GM21528 (cell line): ENCODE data around the gene TRMT2B.
"Not testable (repeated sequence)": the region's sequence is repeated elsewhere in the genome, so short reads cannot be mapped to it uniquely, and the experiment has no call there.

Experiments
- ATAC-seq: cut with Tn5 transposase; IDR thresholded peaks from one replicate; pipeline ENCODE4 v1.9.1; 2021; ENCODE audit warnings: mild to moderate bottlenecking, moderate library complexity; ENCODE audit not compliant: unreplicated experiment, low FRiP score

TRMT2B gene

DNA sequence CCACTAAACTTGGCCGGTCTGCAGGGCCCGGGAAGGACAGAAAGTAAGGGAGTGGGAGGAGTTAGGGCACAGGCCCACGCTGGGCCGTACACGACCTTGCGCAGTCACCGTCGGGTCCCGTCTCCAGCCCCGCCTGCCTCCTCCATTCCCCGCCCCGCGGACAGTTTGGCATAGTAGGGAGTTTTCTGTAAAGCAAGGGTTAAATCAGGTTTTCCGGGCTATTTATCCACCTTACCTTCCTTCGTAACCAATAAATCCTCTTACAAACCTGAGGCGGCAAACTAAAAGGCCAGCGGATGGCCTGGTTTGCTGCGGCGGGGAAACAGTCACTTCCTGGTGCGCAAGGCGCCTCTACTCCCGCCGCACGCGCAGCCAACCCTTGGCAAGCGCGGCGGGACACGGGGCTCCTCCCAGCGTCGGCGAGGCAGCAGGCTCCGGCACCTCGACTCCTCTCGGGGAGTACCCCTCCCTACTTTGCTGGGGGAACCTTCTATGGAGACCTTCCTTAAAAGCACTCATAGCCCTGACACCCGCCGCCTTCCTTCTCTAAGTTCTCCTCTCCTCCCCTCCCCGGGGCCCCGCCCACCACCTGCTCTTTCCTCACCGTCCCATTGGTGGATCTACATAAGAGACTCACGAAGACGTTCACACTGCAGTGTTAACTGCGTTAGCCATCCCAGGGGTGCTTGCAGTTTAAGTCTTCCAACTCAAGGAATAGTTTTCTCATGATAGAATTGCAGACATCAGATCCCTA is at the start of gene TRMT2B:
Gene TRMT2B (minus strand): TSS at position 563 of the 754 bp plus-strand sequence. CDS start 9,822 bp downstream, outside the sequence.
- peak; percentile 96 for ATAC-seq

GRCh38 chrX:101097546-101098453 is 45.9 kb upstream of the TRMT2B start, which contains the start of gene CENPI:
CENPI (plus strand) TSS chrX:101098204; CDS start chrX:101101071, 2,867 bp downstream.
- peak; percentile 99 for ATAC-seq

GRCh38 chrX:101091817-101092216 is 39.9 kb upstream of the TRMT2B start:
- ATAC-seq, result no peak

DNA sequence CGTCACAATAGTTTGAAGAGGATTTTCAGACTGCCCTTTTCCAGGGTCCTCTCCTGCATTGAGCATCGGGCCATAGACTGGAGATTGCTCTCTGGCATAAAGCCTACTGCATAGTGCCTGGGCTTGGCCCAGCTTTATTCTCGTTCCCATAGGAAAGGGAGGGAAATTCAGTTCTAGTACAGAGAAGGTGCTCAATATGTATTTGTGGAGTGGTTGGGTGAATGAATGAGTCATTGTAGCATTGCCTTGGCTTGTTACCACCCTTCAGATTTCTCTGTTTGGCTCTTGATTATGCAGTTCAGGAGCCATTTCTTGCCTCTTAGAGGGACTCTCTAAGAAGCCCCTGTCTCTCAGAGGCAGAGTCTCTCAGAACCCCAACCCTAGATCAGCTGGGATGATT is 29.3 kb upstream of the TRMT2B start:
- ATAC-seq, result no peak

GRCh38 chrX:101080326-101081124 is 28.6 kb upstream of the TRMT2B start:
- ATAC-seq, result no peak

DNA sequence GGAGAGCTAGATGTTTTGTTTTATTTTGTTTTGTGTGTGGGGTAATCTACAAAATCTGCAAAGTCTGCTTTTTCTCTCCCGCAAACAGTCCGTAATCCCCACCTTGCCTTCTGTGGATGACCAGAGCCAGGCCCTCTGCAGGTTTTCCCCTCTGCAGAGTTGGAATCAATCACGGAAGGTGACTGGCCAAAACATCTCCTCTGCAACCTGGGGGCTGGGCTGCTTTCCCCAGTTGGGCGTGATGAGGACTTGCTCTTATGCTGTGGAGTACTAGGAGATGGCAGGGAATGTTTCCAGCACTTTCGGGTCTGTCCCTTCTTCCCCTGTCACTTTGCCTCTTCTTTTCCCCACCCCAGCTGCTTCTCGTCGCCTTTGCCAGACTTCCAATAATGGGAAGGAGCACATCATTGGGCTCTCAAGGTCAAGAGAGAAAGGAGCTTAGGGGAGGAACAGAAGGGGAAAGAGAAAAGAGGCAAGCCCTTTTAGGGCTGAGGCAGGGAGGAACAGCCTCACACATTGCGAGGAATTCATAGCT is 27.9 kb upstream of the TRMT2B start:
- ATAC-seq, result no peak

- ATAC-seq, result no peak
These were observed 27.0 kb upstream of the TRMT2B start, which contains the start of gene TMEM35A for GRCh38 chrX:101078716-101079598. TMEM35A (plus strand) TSS chrX:101078879; CDS start chrX:101079003, 124 bp downstream.

GRCh38 chrX:101071582-101071981 is 19.7 kb upstream of the TRMT2B start:
- ATAC-seq, result no peak

DNA sequence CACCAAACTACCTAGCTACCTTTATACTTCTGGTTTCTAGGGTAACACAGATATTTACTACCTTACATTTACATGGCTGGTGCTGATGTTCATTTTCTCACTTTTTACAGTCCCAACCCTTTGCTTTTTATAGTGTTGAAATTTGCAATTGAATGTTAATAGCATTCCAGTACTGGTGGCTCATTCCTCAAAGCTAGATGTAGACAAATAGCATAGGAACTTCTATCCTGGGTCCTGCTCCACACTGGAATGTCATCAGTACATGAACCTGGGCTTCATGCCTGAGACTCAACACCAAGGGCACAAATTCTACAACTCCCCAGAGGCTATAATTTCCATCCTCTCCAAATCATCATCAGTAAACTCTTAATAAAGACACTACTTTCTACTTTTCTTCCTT is 10.3 kb upstream of the TRMT2B start:
- no peak for ATAC-seq

DNA sequence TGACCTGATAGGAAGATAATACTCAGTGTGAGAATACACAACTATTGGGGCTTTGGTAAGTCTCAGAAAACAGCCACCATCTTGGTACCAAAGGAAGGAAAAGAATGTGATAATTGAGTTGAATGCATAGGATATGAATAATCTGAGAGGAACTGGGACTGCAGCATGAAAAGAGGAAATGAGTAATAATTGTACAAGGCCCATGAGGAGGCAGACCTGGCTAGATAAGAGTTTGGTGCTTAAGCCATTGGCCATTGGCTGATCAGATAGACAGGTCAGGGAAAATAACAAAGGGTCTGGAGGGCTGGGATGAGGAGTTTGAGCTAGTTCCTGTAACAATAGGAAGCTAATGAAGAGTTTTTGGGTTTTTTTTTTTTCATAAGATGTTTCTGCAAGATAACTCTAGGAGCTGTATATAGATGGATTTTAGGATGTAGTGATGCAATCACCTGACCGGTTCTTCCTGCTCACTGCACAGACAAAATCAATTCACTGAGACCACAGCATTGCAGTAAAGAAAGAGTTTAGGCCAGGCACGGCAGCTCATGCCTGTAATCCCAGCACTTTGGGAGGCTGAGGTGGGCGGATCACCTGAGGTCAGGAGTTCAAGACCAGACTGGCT is 5.3 kb upstream of the TRMT2B start:
- ATAC-seq, result peak; percentile 89

DNA sequence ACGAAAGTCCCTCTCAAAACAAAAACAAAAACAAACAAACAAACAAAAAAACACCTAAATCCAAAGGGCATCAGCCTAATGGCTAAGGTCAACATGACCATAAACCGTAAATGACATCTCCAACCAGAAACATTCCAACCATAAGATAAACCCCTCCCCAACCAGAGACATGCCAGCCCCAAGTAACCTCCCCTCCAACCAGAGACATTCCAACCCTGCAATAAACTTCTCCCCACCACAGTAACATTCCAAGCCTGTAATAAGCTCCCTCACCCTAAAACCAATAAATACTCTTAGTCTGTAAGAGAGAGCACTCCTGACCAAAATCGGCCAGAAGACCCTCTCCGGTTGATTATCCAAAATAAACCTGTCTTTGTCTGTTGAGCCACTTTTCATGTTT is 4.6 kb upstream of the TRMT2B start:
- not testable (repeated sequence) for ATAC-seq

DNA sequence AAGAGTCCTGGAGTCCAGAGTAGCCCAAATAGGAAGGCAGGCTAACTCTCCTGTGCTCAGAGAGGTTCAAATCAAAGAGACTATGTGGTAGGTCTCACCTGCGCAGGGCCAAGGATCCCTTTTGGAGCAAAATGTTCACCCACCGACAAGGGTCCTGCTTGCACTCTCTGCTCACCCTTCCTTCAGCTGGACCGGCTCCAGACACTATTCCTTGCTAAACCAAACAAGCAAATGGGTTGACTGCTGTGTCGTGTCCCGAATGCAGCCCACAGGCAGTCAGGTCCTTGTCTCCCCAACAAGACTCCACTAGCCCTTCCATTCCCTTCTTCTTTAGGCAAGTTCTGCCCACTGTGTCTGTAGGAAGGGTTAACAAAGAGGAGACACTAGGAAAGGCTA is 760 bp downstream of the TRMT2B start:
- peak; percentile 28 for ATAC-seq

GRCh38 chrX:101040197-101040596 is 11.7 kb downstream of the TRMT2B start:
- ATAC-seq, result no peak

- no peak for ATAC-seq
These were observed 14.7 kb downstream of the TRMT2B start for GRCh38 chrX:101037231-101037630.

DNA sequence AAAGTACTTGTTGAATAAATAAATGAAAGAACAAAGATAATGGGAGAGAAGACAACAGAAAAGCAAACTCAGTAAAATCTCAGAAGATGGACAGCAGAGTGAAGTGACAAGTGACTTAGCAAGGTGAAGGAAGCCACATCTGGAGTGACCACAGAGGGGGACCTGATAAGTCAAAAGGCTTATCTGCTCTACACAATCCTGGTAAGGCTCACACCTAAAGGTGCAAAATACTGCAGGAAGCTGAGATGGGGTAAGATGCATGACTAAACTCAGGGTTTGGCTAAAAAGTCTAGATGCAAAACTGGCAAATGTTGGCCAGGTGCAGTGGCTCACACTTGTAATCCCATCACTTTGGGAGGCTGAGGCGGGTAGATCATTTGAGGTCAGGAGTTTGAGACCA is 22.2 kb downstream of the TRMT2B start:
- ATAC-seq, result no peak

DNA sequence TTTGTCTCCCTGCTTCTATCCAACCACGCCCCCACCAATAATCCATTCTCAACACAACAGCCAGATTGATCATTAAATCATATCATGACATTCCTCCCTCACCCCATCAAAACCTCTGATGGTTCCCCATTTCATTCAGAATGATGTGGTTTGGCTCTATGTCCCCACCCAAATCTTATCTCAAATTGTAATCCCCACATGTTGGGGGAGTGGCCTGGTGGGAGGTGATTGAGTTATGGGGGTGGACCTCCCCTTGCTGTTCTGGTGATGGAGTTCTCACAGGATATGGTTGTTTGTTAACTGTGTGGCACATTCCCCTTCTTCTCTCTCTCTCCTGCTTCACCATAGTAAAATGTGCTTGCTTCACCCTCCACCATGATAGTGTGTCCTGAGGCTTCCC is 23.3 kb downstream of the TRMT2B start:
- ATAC-seq, result no peak

GRCh38 chrX:101025126-101025525 is 26.8 kb downstream of the TRMT2B start:
- no peak for ATAC-seq

GRCh38 chrX:101022020-101022419 is 29.9 kb downstream of the TRMT2B start:
- ATAC-seq, result no peak

DNA sequence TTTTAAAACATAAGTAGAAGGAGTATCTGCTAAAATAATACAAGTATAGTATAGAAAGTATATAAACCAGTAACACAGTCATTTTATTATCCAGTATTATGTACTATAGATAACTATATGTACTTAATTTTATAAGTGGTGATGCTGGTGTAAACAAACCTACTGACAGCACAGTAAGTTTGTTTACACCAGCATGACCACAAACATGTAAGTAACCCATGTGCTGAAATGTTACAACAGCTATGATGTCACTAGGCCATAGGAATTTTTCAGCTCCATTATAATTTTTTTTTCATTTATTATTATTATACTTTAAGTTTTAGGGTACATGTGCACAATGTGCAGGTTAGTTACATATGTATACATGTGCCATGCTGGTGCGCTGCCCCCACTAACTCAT is 39.9 kb downstream of the TRMT2B start:
- not testable (repeated sequence) for ATAC-seq
